ENCODE results near the gene GRPEL1. TPM values are rescaled to one million over a fixed set of nuclear protein-coding genes. Genes with fewer than 3 reads are reported as not detected.

Gene GRPEL1
- total and polyA plus RNA-seq, 2 experiments from 2014 or later, result 27.4 to 112 TPM

DNA sequence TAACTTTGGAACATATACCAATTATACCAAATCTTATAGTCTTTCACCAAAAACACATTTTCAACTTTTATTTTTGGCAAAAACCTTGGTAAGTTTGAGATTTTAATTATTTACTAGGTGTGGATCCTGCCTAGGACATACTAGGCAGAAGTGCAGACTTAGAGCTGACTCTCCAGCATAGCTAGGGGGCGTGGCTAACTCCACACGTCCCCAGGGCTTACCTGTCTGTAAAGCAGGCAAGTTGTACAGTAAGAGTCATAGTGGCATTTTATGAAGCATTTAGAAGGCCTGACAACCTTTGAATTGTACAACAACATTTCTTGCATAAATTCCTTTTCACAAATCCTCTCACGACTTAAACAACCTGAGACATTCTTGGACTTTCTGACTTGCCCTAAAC lies 19.2 kb upstream of the GRPEL1 start:
- TF ChIP-seq CREB1 (CRISPR knock-in tag; IDR thresholded peaks at IDR 0.05; ENCODE audit: low read depth) (no peak), EZH2 (IDR thresholded peaks at IDR 0.05; ENCODE audit: low read depth, unreplicated experiment) (no peak), ZNF331 (CRISPR knock-in tag; IDR thresholded peaks at IDR 0.05; ENCODE audit: low read depth) (no peak), ZNF114 (CRISPR knock-in tag; IDR thresholded peaks at IDR 0.05) (no peak), EZH2phosphoT487 (IDR thresholded peaks at IDR 0.05; ENCODE audit: unreplicated experiment) (no peak), POLR2AphosphoS5 (IDR thresholded peaks at IDR 0.05; ENCODE audit: low read depth) (no peak), NANOG (IDR thresholded peaks at IDR 0.05; ENCODE audit: borderline replicate concordance) (no peak)
- TF ChIP-seq, protein P1, sequence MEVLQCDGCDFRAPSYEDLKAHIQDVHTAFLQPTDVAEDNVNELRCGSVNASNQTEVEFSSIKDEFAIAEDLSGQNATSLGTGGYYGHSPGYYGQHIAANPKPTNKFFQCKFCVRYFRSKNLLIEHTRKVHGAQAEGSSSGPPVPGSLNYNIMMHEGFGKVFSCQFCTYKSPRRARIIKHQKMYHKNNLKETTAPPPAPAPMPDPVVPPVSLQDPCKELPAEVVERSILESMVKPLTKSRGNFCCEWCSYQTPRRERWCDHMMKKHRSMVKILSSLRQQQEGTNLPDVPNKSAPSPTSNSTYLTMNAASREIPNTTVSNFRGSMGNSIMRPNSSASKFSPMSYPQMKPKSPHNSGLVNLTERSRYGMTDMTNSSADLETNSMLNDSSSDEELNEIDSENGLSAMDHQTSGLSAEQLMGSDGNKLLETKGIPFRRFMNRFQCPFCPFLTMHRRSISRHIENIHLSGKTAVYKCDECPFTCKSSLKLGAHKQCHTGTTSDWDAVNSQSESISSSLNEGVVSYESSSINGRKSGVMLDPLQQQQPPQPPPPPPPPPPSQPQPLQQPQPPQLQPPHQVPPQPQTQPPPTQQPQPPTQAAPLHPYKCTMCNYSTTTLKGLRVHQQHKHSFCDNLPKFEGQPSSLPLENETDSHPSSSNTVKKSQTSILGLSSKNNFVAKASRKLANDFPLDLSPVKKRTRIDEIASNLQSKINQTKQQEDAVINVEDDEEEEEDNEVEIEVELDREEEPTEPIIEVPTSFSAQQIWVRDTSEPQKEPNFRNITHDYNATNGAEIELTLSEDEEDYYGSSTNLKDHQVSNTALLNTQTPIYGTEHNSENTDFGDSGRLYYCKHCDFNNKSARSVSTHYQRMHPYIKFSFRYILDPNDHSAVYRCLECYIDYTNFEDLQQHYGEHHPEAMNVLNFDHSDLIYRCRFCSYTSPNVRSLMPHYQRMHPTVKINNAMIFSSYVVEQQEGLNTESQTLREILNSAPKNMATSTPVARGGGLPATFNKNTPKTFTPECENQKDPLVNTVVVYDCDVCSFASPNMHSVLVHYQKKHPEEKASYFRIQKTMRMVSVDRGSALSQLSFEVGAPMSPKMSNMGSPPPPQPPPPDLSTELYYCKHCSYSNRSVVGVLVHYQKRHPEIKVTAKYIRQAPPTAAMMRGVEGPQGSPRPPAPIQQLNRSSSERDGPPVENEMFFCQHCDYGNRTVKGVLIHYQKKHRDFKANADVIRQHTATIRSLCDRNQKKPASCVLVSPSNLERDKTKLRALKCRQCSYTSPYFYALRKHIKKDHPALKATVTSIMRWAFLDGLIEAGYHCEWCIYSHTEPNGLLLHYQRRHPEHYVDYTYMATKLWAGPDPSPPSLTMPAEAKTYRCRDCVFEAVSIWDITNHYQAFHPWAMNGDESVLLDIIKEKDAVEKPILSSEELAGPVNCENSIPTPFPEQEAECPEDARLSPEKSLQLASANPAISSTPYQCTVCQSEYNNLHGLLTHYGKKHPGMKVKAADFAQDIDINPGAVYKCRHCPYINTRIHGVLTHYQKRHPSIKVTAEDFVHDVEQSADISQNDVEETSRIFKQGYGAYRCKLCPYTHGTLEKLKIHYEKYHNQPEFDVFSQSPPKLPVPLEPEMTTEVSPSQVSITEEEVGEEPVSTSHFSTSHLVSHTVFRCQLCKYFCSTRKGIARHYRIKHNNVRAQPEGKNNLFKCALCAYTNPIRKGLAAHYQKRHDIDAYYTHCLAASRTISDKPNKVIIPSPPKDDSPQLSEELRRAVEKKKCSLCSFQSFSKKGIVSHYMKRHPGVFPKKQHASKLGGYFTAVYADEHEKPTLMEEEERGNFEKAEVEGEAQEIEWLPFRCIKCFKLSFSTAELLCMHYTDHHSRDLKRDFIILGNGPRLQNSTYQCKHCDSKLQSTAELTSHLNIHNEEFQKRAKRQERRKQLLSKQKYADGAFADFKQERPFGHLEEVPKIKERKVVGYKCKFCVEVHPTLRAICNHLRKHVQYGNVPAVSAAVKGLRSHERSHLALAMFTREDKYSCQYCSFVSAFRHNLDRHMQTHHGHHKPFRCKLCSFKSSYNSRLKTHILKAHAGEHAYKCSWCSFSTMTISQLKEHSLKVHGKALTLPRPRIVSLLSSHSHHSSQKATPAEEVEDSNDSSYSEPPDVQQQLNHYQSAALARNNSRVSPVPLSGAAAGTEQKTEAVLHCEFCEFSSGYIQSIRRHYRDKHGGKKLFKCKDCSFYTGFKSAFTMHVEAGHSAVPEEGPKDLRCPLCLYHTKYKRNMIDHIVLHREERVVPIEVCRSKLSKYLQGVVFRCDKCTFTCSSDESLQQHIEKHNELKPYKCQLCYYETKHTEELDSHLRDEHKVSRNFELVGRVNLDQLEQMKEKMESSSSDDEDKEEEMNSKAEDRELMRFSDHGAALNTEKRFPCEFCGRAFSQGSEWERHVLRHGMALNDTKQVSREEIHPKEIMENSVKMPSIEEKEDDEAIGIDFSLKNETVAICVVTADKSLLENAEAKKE (CRISPR knock-in tag; IDR thresholded peaks at IDR 0.05), result no peak
- TF ChIP-seq, protein P2, sequence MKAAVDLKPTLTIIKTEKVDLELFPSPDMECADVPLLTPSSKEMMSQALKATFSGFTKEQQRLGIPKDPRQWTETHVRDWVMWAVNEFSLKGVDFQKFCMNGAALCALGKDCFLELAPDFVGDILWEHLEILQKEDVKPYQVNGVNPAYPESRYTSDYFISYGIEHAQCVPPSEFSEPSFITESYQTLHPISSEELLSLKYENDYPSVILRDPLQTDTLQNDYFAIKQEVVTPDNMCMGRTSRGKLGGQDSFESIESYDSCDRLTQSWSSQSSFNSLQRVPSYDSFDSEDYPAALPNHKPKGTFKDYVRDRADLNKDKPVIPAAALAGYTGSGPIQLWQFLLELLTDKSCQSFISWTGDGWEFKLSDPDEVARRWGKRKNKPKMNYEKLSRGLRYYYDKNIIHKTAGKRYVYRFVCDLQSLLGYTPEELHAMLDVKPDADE (IDR thresholded peaks at IDR 0.05), result no peak
- TF ChIP-seq, protein P3, sequence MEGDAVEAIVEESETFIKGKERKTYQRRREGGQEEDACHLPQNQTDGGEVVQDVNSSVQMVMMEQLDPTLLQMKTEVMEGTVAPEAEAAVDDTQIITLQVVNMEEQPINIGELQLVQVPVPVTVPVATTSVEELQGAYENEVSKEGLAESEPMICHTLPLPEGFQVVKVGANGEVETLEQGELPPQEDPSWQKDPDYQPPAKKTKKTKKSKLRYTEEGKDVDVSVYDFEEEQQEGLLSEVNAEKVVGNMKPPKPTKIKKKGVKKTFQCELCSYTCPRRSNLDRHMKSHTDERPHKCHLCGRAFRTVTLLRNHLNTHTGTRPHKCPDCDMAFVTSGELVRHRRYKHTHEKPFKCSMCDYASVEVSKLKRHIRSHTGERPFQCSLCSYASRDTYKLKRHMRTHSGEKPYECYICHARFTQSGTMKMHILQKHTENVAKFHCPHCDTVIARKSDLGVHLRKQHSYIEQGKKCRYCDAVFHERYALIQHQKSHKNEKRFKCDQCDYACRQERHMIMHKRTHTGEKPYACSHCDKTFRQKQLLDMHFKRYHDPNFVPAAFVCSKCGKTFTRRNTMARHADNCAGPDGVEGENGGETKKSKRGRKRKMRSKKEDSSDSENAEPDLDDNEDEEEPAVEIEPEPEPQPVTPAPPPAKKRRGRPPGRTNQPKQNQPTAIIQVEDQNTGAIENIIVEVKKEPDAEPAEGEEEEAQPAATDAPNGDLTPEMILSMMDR (conservative IDR thresholded peaks at IDR 0.05; ENCODE audit: low read depth in 2 of 2), result no peak
- Histone ChIP-seq H2AFZ (no peak overlapping the region), H3K27ac (ENCODE audit: low read depth) (no peak overlapping the region), H3K27me3 (ENCODE audit: insufficient read depth) (peaks cover 84% of the 10 kb centered on the region), H3K4me3 (no peak overlapping the region), H3K4me2 (no peak overlapping the region), H3F3A (replicated peaks; ENCODE audit: low read depth) (no peaks in the 10 kb centered on the region), H3K36me3 (ENCODE audit: insufficient read depth) (no peaks in the 10 kb centered on the region), H3K9me2 (ENCODE audit: insufficient read depth) (no peaks in the 10 kb centered on the region), H3K4me1 (ENCODE audit: insufficient read depth) (peaks cover 6% of the 10 kb centered on the region; the same call in 1 of the 2 replicates), H4K20me1 (replicated peaks; ENCODE audit: insufficient read depth) (peaks cover 3% of the 10 kb centered on the region), H3K79me2 (replicated peaks; ENCODE audit: insufficient read depth) (no peaks in the 10 kb centered on the region)
- H3K27ac Mint-ChIP-seq, result no peak overlapping the region
- DNase-seq (ENCODE audit: low spot score) (no peak), ATAC-seq (no peak)
- H3K27me3 Mint-ChIP-seq (ENCODE audit: insufficient read depth, low read depth, poor library complexity), result peaks cover 63% of the 10 kb centered on the region
- H3K36me3 Mint-ChIP-seq (ENCODE audit: low read depth), result no peaks in the 10 kb centered on the region; the same call in 2 of the 3 replicates
- H3K4me3 Mint-ChIP-seq, result no peak overlapping the region
- H3K9me3 Mint-ChIP-seq, result peaks cover 30% of the 10 kb centered on the region; the same call in 2 of the 3 replicates
- peaks cover 5% of the 10 kb centered on the region for H3K4me1 Mint-ChIP-seq
